GM12864 (cell line): Measurements from ENCODE around the gene KLK7.

Source experiments
- DNase-seq: peaks from one replicate; pipeline ENCODE4 v3.0.0-alpha.2; 2011; ENCODE audit warnings: low read depth
- H3K4me3 ChIP-seq: 2 replicates; pipeline ENCODE4 v1.5.1; 2011; ENCODE audit warnings: mild to moderate bottlenecking, low read depth, low read length, control low read depth
- CTCF ChIP-seq: IDR thresholded peaks from 2 replicates; pipeline ENCODE4 v1.5.1; 2011; ENCODE audit warnings: low read depth, mild to moderate bottlenecking, moderate library complexity, low read length, control low read depth, inconsistent platforms; ENCODE audit errors: missing control alignments

Gene KLK7

GRCh38 chr19:51027126-51027806 is 43.5 kb upstream of the KLK7 start:
- no peak for TF ChIP-seq CTCF
- no peak for DNase-seq
- H3K4me3 ChIP-seq = no peak overlapping the region

DNA sequence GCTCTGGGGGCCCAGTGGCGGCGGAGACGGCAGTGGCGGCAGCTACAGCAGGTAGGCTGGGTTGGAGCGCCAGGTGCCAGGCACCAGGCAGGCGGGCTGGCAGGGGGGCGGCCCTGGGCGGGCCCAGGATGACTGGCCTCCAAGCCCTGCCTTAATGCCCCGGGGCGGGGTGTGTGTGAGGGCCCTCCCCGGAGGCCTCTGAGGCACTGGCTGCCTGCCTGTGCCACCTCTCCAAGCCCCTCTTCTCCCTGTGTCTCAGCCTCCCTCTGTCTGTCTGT is 42.8 kb upstream of the KLK7 start, which contains the start of gene KLK11:
Gene KLK11, minus strand, starts transcription at position 63 of the 278 bp plus-strand sequence. CDS start 985 bp downstream, outside the sequence.
- H3K4me3 ChIP-seq = no peak within 1 kb of the TSS
- no peak for TF ChIP-seq CTCF
- DNase-seq = no peak

GRCh38 chr19:51025809-51026553 is 42.3 kb upstream of the KLK7 start:
- no peak for DNase-seq
- no peak for TF ChIP-seq CTCF
- no peak overlapping the region for H3K4me3 ChIP-seq

DNA sequence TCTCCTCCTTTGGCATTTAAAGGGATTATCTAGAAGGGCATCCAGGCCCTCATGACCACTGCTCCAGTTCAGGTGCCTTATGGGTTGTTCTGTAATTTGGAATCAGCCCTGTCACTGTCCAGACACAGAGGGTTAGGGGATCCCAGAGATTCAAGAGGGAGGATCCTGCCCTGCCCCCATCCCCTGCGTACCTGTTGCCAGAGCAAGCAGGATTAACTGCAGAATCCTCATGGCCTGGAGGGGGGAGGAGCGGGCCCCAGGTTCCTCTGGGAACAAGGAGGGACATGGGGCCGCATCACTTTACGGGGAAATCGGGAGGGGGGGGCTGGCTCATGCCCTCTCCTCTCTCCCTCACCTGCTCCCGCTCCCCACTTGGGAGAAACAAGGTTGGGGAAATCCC is 41.7 kb upstream of the KLK7 start:
- TF ChIP-seq CTCF = no peak
- no peak overlapping the region for H3K4me3 ChIP-seq

GRCh38 chr19:51024924-51025323 is 41.2 kb upstream of the KLK7 start:
- DNase-seq = no peak
- no peak overlapping the region for H3K4me3 ChIP-seq
- no peak for TF ChIP-seq CTCF

More for the DNA sequence above, 41.7 kb upstream of the KLK7 start:
- DNase-seq = no peak

DNA sequence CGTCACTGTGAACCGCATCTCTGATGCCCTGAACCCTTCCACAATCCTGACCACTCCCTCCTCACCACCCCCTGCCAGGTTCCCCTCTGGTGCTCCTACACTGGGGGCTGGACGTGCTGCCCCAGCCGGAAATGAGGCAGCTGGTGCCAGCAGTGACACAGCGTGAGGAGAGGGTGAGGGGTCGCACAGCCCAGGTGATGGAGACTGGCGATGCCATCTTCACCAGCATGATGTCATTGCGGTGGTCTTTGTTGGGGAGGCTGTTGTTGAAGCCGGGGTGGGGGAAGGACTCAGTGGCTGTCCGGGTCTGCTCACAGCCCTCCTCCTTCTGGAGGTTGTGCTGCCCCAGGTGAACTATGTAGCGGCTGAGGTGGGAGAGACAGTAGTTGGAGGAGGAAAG is 40.2 kb upstream of the KLK7 start:
- no peak for DNase-seq
- no peak for TF ChIP-seq CTCF

GRCh38 chr19:51022526-51022925 is 38.8 kb upstream of the KLK7 start:
- DNase-seq = no peak
- no peak overlapping the region for H3K4me3 ChIP-seq
- no peak for TF ChIP-seq CTCF

More for the DNA sequence above, 40.2 kb upstream of the KLK7 start:
- no peak overlapping the region for H3K4me3 ChIP-seq
